ENCODE data around the gene STRN4.
"Not testable (repeated sequence)": the region's sequence is repeated elsewhere in the genome, so short reads cannot be mapped to it uniquely, and the experiment has no call there.

STRN4 gene

GRCh38 chr19:46761418-46761831 is 15.2 kb upstream of the STRN4 start:
- DNase-seq (ENCODE audit: low read depth, low spot score) = peak; percentile 27
- H3K4me3 ChIP-seq (ENCODE audit: low read depth, low read length) = no peak overlapping the region
- in situ Hi-C loops (cut with HindIII; ENCODE audit: low sequenced_read_pairs) = no loop called here
- TF ChIP-seq, protein P1, sequence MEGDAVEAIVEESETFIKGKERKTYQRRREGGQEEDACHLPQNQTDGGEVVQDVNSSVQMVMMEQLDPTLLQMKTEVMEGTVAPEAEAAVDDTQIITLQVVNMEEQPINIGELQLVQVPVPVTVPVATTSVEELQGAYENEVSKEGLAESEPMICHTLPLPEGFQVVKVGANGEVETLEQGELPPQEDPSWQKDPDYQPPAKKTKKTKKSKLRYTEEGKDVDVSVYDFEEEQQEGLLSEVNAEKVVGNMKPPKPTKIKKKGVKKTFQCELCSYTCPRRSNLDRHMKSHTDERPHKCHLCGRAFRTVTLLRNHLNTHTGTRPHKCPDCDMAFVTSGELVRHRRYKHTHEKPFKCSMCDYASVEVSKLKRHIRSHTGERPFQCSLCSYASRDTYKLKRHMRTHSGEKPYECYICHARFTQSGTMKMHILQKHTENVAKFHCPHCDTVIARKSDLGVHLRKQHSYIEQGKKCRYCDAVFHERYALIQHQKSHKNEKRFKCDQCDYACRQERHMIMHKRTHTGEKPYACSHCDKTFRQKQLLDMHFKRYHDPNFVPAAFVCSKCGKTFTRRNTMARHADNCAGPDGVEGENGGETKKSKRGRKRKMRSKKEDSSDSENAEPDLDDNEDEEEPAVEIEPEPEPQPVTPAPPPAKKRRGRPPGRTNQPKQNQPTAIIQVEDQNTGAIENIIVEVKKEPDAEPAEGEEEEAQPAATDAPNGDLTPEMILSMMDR (IDR thresholded peaks at IDR 0.05; ENCODE audit: low read depth, low read length) = no peak

DNA sequence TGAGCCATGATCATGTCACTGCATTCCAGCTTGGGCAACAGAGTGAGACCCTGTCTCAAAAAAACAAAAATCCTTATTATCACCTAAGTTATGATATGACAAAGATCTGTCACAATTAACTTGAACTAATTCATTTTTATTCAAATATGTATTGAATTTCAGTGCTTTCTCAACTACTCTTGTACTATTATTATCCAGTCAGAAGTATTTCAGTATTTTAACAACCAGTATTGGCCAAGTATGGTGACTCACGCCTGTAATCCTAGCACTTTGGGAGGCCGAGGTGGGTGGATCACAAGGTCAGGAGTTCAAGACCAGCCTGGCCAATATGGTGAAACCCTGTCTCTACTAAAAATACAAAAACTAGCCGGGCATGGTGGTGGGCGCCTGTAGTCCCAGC is 14.6 kb upstream of the STRN4 start:
- H3K4me3 ChIP-seq (ENCODE audit: low read depth, low read length); in situ Hi-C loops (cut with HindIII; ENCODE audit: low sequenced_read_pairs); DNase-seq (ENCODE audit: low read depth, low spot score): not testable (repeated sequence)

DNA sequence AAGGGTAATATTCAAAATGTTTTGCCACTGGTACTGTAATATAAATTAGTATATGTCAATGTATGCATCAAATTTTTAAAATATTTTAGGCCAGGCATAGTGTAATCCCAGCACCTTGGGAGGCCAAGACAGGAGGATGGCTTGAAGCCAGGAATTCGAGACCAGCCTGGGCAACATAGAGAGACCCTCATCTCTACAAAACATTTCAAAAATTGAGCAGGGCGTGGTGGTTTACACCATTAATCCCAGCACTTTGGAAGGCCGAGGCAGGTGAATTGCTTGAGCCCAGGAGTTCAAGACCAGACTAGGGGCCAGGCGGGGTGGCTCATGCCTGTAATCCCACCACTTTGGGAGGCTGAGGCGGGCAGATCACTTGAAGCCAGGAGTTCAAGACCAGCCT is 14.1 kb upstream of the STRN4 start:
- TF ChIP-seq, protein P1 (IDR thresholded peaks at IDR 0.05; ENCODE audit: low read depth, low read length) = no peak
- no peak for DNase-seq (ENCODE audit: low read depth, low spot score)
- in situ Hi-C loops (cut with HindIII; ENCODE audit: low sequenced_read_pairs) = no loop called here
- no peak overlapping the region for H3K4me3 ChIP-seq (ENCODE audit: low read depth, low read length)

DNA sequence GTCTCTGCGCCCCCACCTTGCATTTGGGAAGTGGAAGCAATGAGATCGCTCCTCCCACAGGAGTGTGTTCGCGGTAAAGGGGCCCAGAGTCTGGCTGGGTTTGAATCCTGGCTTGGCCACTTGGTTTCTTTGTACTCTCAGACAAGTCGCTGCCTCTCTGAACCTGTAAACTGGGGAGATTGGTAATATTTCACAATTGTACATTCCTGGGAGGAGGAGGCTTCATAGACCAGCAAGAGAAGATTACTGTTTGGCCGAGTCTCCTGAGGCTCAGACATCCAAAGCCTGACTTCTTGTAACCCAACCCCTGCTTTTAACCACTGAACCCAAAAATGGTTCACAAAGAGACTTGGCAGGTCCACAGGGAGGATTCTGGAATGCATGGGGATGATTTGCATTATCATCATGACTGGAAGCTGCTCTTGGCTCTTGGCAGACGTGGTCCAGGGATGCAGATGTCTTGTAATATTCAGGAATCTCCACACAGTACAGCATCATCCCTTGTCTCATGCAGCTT is 13.6 kb upstream of the STRN4 start:
- in situ Hi-C loops (cut with HindIII; ENCODE audit: low sequenced_read_pairs) = no loop called here
- peak; percentile 58 for DNase-seq (ENCODE audit: low read depth, low spot score)
- H3K4me3 ChIP-seq (ENCODE audit: low read depth, low read length) = no peak overlapping the region
- TF ChIP-seq, protein P1 (IDR thresholded peaks at IDR 0.05; ENCODE audit: low read depth, low read length) = no peak

DNA sequence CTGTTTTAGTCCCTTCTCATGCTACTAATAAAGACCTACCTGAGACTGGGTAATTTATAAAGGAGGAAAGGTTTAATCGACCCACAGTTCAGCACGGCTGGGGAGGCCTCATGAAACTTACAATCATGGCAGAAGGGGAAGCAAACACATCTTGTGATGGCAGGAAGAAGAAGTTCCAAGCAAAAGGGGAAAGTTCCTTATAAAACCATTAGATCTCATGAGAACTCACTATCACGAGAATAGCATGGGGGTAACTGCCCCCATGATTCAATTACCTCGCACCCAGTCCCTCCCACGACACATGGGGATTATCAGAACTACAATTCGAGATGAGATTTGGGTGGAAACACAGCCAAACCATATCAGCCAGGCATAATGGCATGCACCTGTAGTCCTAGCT is 13.0 kb upstream of the STRN4 start:
- in situ Hi-C loops (cut with HindIII; ENCODE audit: low sequenced_read_pairs) = no loop called here
- no peak overlapping the region for H3K4me3 ChIP-seq (ENCODE audit: low read depth, low read length)
- TF ChIP-seq, protein P1 (IDR thresholded peaks at IDR 0.05; ENCODE audit: low read depth, low read length) = no peak
- no peak for DNase-seq (ENCODE audit: low read depth, low spot score)

DNA sequence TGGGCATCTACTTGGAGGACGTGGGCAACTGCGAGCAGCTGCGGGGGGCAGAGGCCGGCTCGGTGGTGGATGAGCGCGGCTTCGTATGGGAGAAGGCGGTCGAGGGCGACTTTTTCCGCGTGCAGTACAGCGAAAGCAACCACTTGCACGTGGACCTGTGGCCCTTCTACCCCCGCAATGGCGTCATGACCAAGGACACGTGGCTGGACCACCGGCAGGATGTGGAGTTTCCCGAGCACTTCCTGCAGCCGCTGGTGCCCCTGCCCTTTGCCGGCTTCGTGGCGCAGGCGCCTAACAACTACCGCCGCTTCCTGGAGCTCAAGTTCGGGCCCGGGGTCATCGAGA is 10.3 kb upstream of the STRN4 start:
- in situ Hi-C loops (cut with HindIII; ENCODE audit: low sequenced_read_pairs) = no loop called here
- DNase-seq (ENCODE audit: low read depth, low spot score) = no peak
- TF ChIP-seq, protein P1 (IDR thresholded peaks at IDR 0.05; ENCODE audit: low read depth, low read length) = no peak
- H3K4me3 ChIP-seq (ENCODE audit: low read depth, low read length) = no peak overlapping the region

DNA sequence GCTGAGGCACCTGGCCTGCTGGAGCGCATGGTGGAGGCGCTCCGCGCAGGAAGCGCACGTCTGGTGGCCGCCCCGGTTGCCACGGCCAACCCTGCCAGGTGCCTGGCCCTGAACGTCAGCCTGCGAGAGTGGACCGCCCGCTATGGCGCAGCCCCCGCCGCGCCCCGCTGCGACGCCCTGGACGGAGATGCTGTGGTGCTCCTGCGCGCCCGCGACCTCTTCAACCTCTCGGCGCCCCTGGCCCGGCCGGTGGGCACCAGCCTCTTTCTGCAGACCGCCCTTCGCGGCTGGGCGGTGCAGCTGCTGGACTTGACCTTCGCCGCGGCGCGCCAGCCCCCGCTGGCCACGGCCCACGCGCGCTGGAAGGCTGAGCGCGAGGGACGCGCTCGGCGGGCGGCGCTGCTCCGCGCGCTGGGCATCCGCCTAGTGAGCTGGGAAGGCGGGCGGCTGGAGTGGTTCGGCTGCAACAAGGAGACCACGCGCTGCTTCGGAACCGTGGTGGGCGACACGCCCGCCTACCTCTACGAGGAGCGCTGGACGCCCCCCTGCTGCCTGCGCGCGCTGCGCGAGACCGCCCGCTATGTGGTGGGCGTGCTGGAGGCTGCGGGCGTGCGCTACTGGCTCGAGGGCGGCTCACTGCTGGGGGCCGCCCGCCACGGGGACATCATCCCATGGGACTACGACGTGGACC is 9.7 kb upstream of the STRN4 start:
- DNase-seq (ENCODE audit: low read depth, low spot score) = no peak
- no peak overlapping the region for H3K4me3 ChIP-seq (ENCODE audit: low read depth, low read length)
- TF ChIP-seq, protein P1 (IDR thresholded peaks at IDR 0.05; ENCODE audit: low read depth, low read length) = no peak
- in situ Hi-C loops (cut with HindIII; ENCODE audit: low sequenced_read_pairs) = no loop called here

Data from astrocyte of the spinal cord (primary cell).